Activated CD4-positive, alpha-beta memory T cell treated with anti-CD3 and anti-CD28 coated beads, Interleukin-2, amount 10 ng/mL, durations not matched to agents 7 days and 5 days (primary cell): ENCODE measurements around the gene MOSPD3. TPM values are rescaled to one million over a fixed set of nuclear protein-coding genes. Genes with fewer than 3 reads are reported as not detected.

ENCODE experiments used
- total RNA-seq, 2 experiments: library from RNA; stranded (reverse); gene quantifications; one replicate each; pipeline ENCODE4 v1.2.3, GENCODE V29; 2021

Gene MOSPD3
- total RNA-seq, 2 experiments from 2014 or later = 47.2 to 53.3 TPM

Other genes with a start within 250 kb of the MOSPD3 start
- gene PILRA, start 239.1 kb upstream of the MOSPD3 start, total RNA-seq = 1 to 10 TPM; 1.3 to 1.5 TPM
- gene ZCWPW1, start 183.8 kb upstream of the MOSPD3 start, total RNA-seq = 1 to 10 TPM; 2.7 to 3.0 TPM
- gene MEPCE, start 182.7 kb upstream of the MOSPD3 start, total RNA-seq = 10 to 100 TPM; 36.7 to 40.1 TPM
- gene PPP1R35, start 176.0 kb upstream of the MOSPD3 start, total RNA-seq = 100 to 1,000 TPM; 100 to 101 TPM
- gene SPACDR, start 148.3 kb upstream of the MOSPD3 start, total RNA-seq = 1 to 10 TPM; 4.0 to 4.3 TPM
- gene TSC22D4, start 133.3 kb upstream of the MOSPD3 start, total RNA-seq = 100 to 1,000 TPM; 133 to 136 TPM
- under 1 TPM; 0.05 to 0.13 TPM for gene NYAP1, start 128.6 kb upstream of the MOSPD3 start, total RNA-seq
- gene AGFG2, start 73.3 kb upstream of the MOSPD3 start, total RNA-seq = 10 to 100 TPM; 53.9 to 59.8 TPM
- gene SAP25, start 38.6 kb upstream of the MOSPD3 start, total RNA-seq = 10 to 100 TPM; 29.1 to 30.0 TPM
- 100 to 1,000 TPM; 199 to 204 TPM for gene LRCH4, start 26.4 kb upstream of the MOSPD3 start, total RNA-seq
- gene FBXO24, start 26.2 kb upstream of the MOSPD3 start, total RNA-seq = 1 to 10 TPM; 1.8 to 2.7 TPM
- gene PCOLCE, start 10.2 kb upstream of the MOSPD3 start, total RNA-seq = 10 to 100 TPM; 16.0 to 18.7 TPM
- 1 to 10 TPM; 8.8 to 9.2 TPM for gene TFR2, start 29.0 kb downstream of the MOSPD3 start, total RNA-seq
- gene ACTL6B, start 43.9 kb downstream of the MOSPD3 start, total RNA-seq = not detected
- 100 to 1,000 TPM; 263 to 266 TPM for gene GNB2, start 61.2 kb downstream of the MOSPD3 start, total RNA-seq
- 10 to 100 TPM; 43.4 to 47.4 TPM for gene GIGYF1, start 81.7 kb downstream of the MOSPD3 start, total RNA-seq
- 10 to 100 TPM; 32.5 to 35.2 TPM for gene POP7, start 93.6 kb downstream of the MOSPD3 start, total RNA-seq
- gene EPO, start 107.9 kb downstream of the MOSPD3 start, total RNA-seq = not detected
- not detected for gene ZAN, start 121.1 kb downstream of the MOSPD3 start, total RNA-seq
- under 1 TPM; 0.60 TPM for gene EPHB4, start 215.0 kb downstream of the MOSPD3 start, total RNA-seq
- gene SLC12A9, start 240.2 kb downstream of the MOSPD3 start, total RNA-seq = 10 to 100 TPM; 34.0 to 36.3 TPM